CD4-positive, alpha-beta T cell (primary cell): ENCODE measurements around the gene SLF2. TPM values are rescaled to one million over a fixed set of nuclear protein-coding genes. Genes with fewer than 3 reads are reported as not detected.

Experiments used
- ATAC-seq: fragments of 200-7000 bp; cut with Tn5 transposase; one replicate; pipeline ENCODE4 v1.10.0; 2022; ENCODE audit warnings: mild to moderate bottlenecking; ENCODE audit not compliant: poor library complexity
- CTCF ChIA-PET: fragments of 350-600 bp; sonication (Branson Sonifier 250); formaldehyde crosslinking; loops from one replicate; lab custom pipeline; 2021; ENCODE audit warnings: antibody characterized with exemption, inconsistent platforms; lab: Charles Lee
- POLR2A ChIA-PET: fragments of 350-600 bp; sonication (Branson Sonifier 250); formaldehyde crosslinking; loops from one replicate; lab custom pipeline; 2021; ENCODE audit warnings: antibody characterized with exemption, inconsistent platforms; lab: Charles Lee
- DNase-seq, 14 experiments: peaks; one replicate each; pipeline ENCODE4 v3.0.0-alpha.2; 2013 to 2020; ENCODE audit warnings: mixed read lengths in 2 of 14
- H3K27ac ChIP-seq, 2 donors: one replicate each; pipeline versions ENCODE4 v1.5.1 to v1.7.0; 2013; ENCODE audit warnings: low read length in 2 of 2, low read depth in 1 of 2, mild to moderate bottlenecking in 1 of 2
- H3K27me3 ChIP-seq, 2 experiments: 1 replicate in 1 of 2; 2 replicates in 1 of 2; pipeline versions ENCODE4 v1.6.1 to v1.7.0; 2013; ENCODE audit warnings: low read length in 2 of 2, control low read depth in 1 of 2, mild to moderate bottlenecking in 1 of 2, moderate library complexity in 1 of 2; ENCODE audit not compliant: insufficient read depth in 2 of 2, control insufficient read depth in 1 of 2
- H3K36me3 ChIP-seq: one replicate; pipeline ENCODE4 v1.6.1; 2013; ENCODE audit warnings: low read length, control low read depth; ENCODE audit not compliant: insufficient read depth
- H3K4me1 ChIP-seq: one replicate; pipeline ENCODE4 v1.6.1; 2013; ENCODE audit warnings: low read length, control low read depth; ENCODE audit not compliant: insufficient read depth
- H3K4me3 ChIP-seq: one replicate; pipeline ENCODE4 v1.5.1; 2013; ENCODE audit warnings: mild to moderate bottlenecking, low read length, moderate library complexity
- H3K9me3 ChIP-seq, 2 experiments: 1 replicate in 1 of 2; 2 replicates in 1 of 2; pipeline versions ENCODE4 v1.6.1 to v1.7.0; 2013; ENCODE audit warnings: low read length in 2 of 2, mild to moderate bottlenecking in 2 of 2, control low read depth in 1 of 2, moderate library complexity in 1 of 2; ENCODE audit not compliant: control insufficient read depth in 1 of 2, insufficient read depth in 1 of 2
- H3K27ac Mint-ChIP-seq: one replicate; pipeline ENCODE4 v1.8.0; 2020; ENCODE audit warnings: mixed read lengths
- H3K27me3 Mint-ChIP-seq: one replicate; pipeline ENCODE4 v1.8.0; 2021; ENCODE audit warnings: mixed read lengths
- H3K36me3 Mint-ChIP-seq: one replicate; pipeline ENCODE4 v1.8.0; 2021; ENCODE audit warnings: low read depth, mixed read lengths
- H3K4me1 Mint-ChIP-seq: one replicate; pipeline ENCODE4 v1.8.0; 2021; ENCODE audit warnings: low read depth, mixed read lengths
- H3K4me3 Mint-ChIP-seq: one replicate; pipeline ENCODE4 v1.8.0; 2020; ENCODE audit warnings: mild to moderate bottlenecking, mixed read lengths
- H3K9me3 Mint-ChIP-seq: one replicate; pipeline ENCODE4 v1.8.0; 2020; ENCODE audit warnings: mixed read lengths
- CTCF ChIP-seq: fragments of 200-600 bp; IDR thresholded peaks from one replicate; pipeline ENCODE4 v1.8.0; 2022; ENCODE audit warnings: antibody characterized with exemption, mild to moderate bottlenecking
- intact Hi-C, 2 experiments: fragments of 100-400 bp; cut with DNase I in 1 of 2; cut with micrococcal nuclease in 1 of 2; formaldehyde crosslinking; loops; one replicate each; pipeline versions ENCODE4 v1.15.1 to v1.9.0; 2023 to 2025; cut with DNase I, micrococcal nuclease
- total RNA-seq, 174 experiments: library from RNA in 2 of 174; stranded (reverse) in 2 of 174; gene quantifications; one replicate each; pipeline ENCODE4 v1.2.3 and lab custom pipeline; 2021 to 2026

Gene SLF2
- total RNA-seq, 2 experiments from 2014 or later, result 11.1 TPM

- Mint-ChIP-seq H3K4me3 (no peak overlapping the region), H3K36me3 (peaks cover 18% of the 10 kb centered on the region), H3K27me3 (no peaks in the 10 kb centered on the region), H3K27ac (no peak overlapping the region), H3K9me3 (no peaks in the 10 kb centered on the region), H3K4me1 (peaks cover 21% of the 10 kb centered on the region)
- no peak for TF ChIP-seq CTCF
- ATAC-seq, result no peak
- CTCF ChIA-PET, result no interaction called here
- H3K27ac ChIP-seq, result no peak overlapping the region
- peaks cover 4% of the 10 kb centered on the region for H3K36me3 ChIP-seq
- intact Hi-C loops, result no loop called here
- POLR2A ChIA-PET, result interaction anchor here (3.0 kb wide), 1 partner anchor 31 kb away, joined by 10 read pairs; the partner anchor contains the start of gene LZTS2
- H3K4me1 ChIP-seq, result peaks cover 20% of the 10 kb centered on the region
- H3K9me3 ChIP-seq, result no peaks in the 10 kb centered on the region
- H3K4me3 ChIP-seq, result no peak overlapping the region
- DNase-seq, result no peak
- H3K27me3 ChIP-seq, result no peaks in the 10 kb centered on the region
Observed at GRCh38 chr10:100967332-100967731, 54.6 kb downstream of the SLF2 start.

- Histone ChIP-seq H3K4me3 (no peak overlapping the region), H3K27me3 (no peaks in the 10 kb centered on the region), H3K4me1 (peaks cover 20% of the 10 kb centered on the region), H3K27ac (no peak overlapping the region), H3K36me3 (no peaks in the 10 kb centered on the region), H3K9me3 (no peaks in the 10 kb centered on the region)
- peaks cover 9% of the 10 kb centered on the region for H3K36me3 Mint-ChIP-seq
- H3K9me3 Mint-ChIP-seq, result no peaks in the 10 kb centered on the region
- intact Hi-C loops, result loop anchor here in 1 of 2 experiments (2.0 kb wide), 1 partner anchor 45 kb away; no protein-coding TSS in a partner anchor
- TF ChIP-seq CTCF, result no peak
- POLR2A ChIA-PET, result interaction anchor here (3.0 kb wide), 1 partner anchor 30 kb away, joined by 10 read pairs; the partner anchor contains the start of gene LZTS2
- H3K27ac Mint-ChIP-seq, result no peak overlapping the region
- no peaks in the 10 kb centered on the region for H3K27me3 Mint-ChIP-seq
- no peak for ATAC-seq
- no peak for DNase-seq
- H3K4me3 Mint-ChIP-seq, result peak overlapping the region; percentile 76
- peaks cover 21% of the 10 kb centered on the region for H3K4me1 Mint-ChIP-seq
- CTCF ChIA-PET, result interaction anchor here (0.9 to 1.4 kb wide), 2 partner anchors 51 to 82 kb away, joined by 3 read pairs; no protein-coding TSS in a partner anchor
Observed at GRCh38 chr10:100968062-100968736, 55.4 kb downstream of the SLF2 start.

- POLR2A ChIA-PET, result interaction anchor here (0.6 kb wide), 1 partner anchor 14 kb away, joined by 3 read pairs; no protein-coding TSS in a partner anchor
- no peak overlapping the region for H3K27ac Mint-ChIP-seq
Observed at GRCh38 chr10:100968863-100969186, 56.1 kb downstream of the SLF2 start.

More at GRCh38 chr10:100968863-100969186, 56.1 kb downstream of the SLF2 start:
- no peaks in the 10 kb centered on the region for H3K9me3 ChIP-seq
- Mint-ChIP-seq H3K4me1 (peaks cover 21% of the 10 kb centered on the region), H3K4me3 (peak overlapping the region; percentile 76), H3K36me3 (peaks cover 8% of the 10 kb centered on the region), H3K9me3 (no peaks in the 10 kb centered on the region), H3K27me3 (no peaks in the 10 kb centered on the region)
- DNase-seq (no peak), ATAC-seq (no peak)
- H3K4me3 ChIP-seq, result peak overlapping the region; percentile 46
- H3K4me1 ChIP-seq, result peaks cover 20% of the 10 kb centered on the region
- CTCF ChIA-PET, result interaction anchor here (0.9 to 1.4 kb wide), 2 partner anchors 50 to 81 kb away, joined by 3 read pairs; no protein-coding TSS in a partner anchor
- H3K36me3 ChIP-seq, result no peaks in the 10 kb centered on the region
- no peak overlapping the region for H3K27ac ChIP-seq
- TF ChIP-seq CTCF, result no peak
- intact Hi-C loops, result loop anchor here (1.0 to 2.0 kb wide), 2 partner anchors 44 to 45 kb away; no protein-coding TSS in a partner anchor
- H3K27me3 ChIP-seq, result no peaks in the 10 kb centered on the region
